Measurements from ENCODE around the gene NTSR1.

NTSR1 gene

DNA sequence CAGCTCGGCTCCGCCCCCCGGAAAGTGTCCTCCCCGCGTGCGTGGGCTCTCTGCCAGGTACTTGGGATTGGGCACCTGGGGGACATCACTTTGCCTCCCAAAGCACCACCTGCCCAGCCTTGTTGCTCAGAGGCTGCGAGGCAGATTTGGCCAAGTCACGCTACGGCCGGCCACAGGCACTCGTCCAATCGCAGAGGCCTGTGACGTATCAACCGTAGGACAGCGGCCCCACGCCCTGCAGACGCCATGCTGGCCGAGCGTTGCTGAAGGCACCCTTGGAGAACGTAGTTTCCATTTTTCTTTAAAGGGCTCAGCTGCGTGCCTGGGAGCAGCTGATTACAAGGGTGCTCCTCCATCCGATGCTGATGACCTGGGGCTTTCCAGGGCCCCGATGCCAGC, 3.1 kb downstream of the NTSR1 start:
- Histone ChIP-seq H3K4me2 (ENCODE audit: low read depth, low read length, poor library complexity, severe bottlenecking) (no peak overlapping the region), H3K36me3 (ENCODE audit: insufficient read depth, low read length) (no peaks in the 10 kb centered on the region), H3K9me2 (replicated peaks; ENCODE audit: low read depth, low read length) (no peaks in the 10 kb centered on the region), H3F3A (ENCODE audit: low read depth) (no peaks in the 10 kb centered on the region), H4K20me1 (ENCODE audit: insufficient read depth, low read length, poor library complexity, severe bottlenecking) (no peaks in the 10 kb centered on the region), H3K4me3 (ENCODE audit: low read length, poor library complexity, severe bottlenecking) (no peak overlapping the region), H3K4me1 (ENCODE audit: insufficient read depth, low read length, poor library complexity, severe bottlenecking) (no peaks in the 10 kb centered on the region), H3K27me3 (ENCODE audit: insufficient read depth, low read length, poor library complexity, severe bottlenecking) (no peaks in the 10 kb centered on the region), H3K79me2 (ENCODE audit: insufficient read depth, low read length) (no peaks in the 10 kb centered on the region), H2AFZ (ENCODE audit: low read length) (no peak overlapping the region), H3K9ac (ENCODE audit: low read depth, low read length, poor library complexity, severe bottlenecking) (no peak overlapping the region), H3K9me3 (ENCODE audit: insufficient read depth, low read depth, low read length) (no peaks in the 10 kb centered on the region)
- TF ChIP-seq EZH2phosphoT487 (IDR thresholded peaks at IDR 0.05; ENCODE audit: borderline replicate concordance) = no peak
- TF ChIP-seq, protein P1, sequence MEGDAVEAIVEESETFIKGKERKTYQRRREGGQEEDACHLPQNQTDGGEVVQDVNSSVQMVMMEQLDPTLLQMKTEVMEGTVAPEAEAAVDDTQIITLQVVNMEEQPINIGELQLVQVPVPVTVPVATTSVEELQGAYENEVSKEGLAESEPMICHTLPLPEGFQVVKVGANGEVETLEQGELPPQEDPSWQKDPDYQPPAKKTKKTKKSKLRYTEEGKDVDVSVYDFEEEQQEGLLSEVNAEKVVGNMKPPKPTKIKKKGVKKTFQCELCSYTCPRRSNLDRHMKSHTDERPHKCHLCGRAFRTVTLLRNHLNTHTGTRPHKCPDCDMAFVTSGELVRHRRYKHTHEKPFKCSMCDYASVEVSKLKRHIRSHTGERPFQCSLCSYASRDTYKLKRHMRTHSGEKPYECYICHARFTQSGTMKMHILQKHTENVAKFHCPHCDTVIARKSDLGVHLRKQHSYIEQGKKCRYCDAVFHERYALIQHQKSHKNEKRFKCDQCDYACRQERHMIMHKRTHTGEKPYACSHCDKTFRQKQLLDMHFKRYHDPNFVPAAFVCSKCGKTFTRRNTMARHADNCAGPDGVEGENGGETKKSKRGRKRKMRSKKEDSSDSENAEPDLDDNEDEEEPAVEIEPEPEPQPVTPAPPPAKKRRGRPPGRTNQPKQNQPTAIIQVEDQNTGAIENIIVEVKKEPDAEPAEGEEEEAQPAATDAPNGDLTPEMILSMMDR (conservative IDR thresholded peaks at IDR 0.05; ENCODE audit: low read length) = no peak

DNA sequence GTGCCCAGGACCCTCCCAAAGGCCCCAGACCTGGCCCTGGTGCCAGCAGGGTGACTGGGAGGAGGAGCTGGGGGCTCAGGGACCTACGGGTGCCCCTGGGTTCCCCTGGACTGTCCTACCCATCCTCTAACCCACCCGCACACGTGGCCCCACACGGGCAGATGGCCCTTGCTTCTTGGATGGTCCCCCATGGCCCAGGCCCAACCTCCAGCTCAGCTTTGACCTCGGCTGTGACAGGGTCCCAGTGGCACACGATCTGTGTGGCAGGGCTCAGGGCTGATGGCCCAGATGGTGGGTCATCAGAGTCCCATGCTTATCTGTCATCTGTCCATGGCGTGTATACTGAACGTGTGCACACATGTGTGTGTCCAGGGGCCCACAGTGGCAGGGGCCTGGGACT, 4.0 kb downstream of the NTSR1 start:
- no peak overlapping the region for H3K9ac ChIP-seq (ENCODE audit: low read depth, low read length, poor library complexity, severe bottlenecking)
- H2AFZ ChIP-seq (ENCODE audit: low read length) = no peak overlapping the region
- no peaks in the 10 kb centered on the region for H4K20me1 ChIP-seq (ENCODE audit: insufficient read depth, low read length, poor library complexity, severe bottlenecking)
- TF ChIP-seq EZH2phosphoT487 (IDR thresholded peaks at IDR 0.05; ENCODE audit: borderline replicate concordance) = no peak
- TF ChIP-seq, protein P1 (conservative IDR thresholded peaks at IDR 0.05; ENCODE audit: low read length) = no peak
- no peaks in the 10 kb centered on the region for H3K36me3 ChIP-seq (ENCODE audit: insufficient read depth, low read length)
- H3K4me3 ChIP-seq (ENCODE audit: low read length, poor library complexity, severe bottlenecking) = no peak overlapping the region
- no peaks in the 10 kb centered on the region for H3K9me2 ChIP-seq (replicated peaks; ENCODE audit: low read depth, low read length)
- H3K27me3 ChIP-seq (ENCODE audit: insufficient read depth, low read length, poor library complexity, severe bottlenecking) = no peaks in the 10 kb centered on the region
- no peaks in the 10 kb centered on the region for H3K9me3 ChIP-seq (ENCODE audit: insufficient read depth, low read depth, low read length)
- H3K4me1 ChIP-seq (ENCODE audit: insufficient read depth, low read length, poor library complexity, severe bottlenecking) = no peaks in the 10 kb centered on the region
- H3K79me2 ChIP-seq (ENCODE audit: insufficient read depth, low read length) = no peaks in the 10 kb centered on the region
- no peaks in the 10 kb centered on the region for H3F3A ChIP-seq (ENCODE audit: low read depth)
- H3K4me2 ChIP-seq (ENCODE audit: low read depth, low read length, poor library complexity, severe bottlenecking) = no peak overlapping the region

DNA sequence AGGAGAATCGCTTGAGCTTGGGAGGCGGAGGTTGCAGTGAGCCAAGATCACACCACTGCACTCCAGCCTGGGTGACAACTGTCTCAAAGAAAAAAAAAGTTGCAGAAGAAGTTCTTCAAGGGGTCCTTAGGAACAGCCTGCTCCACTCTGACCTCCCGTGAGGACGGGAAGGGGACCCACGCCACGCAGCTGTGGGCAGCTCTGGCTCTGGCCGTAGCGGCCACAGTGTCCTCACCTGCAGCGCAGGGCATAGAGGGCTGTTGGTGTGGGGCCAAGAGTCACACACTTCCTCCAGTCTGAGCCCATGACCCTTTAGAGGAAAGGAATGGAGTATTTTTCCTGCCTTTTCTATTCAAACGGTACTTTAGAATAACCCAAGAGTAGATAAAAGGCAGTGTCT, 5.4 kb downstream of the NTSR1 start:
- TF ChIP-seq, protein P1 (conservative IDR thresholded peaks at IDR 0.05; ENCODE audit: low read length) = no peak
- TF ChIP-seq EZH2phosphoT487 (IDR thresholded peaks at IDR 0.05; ENCODE audit: borderline replicate concordance) = no peak
- no peaks in the 10 kb centered on the region for H3K27me3 ChIP-seq (ENCODE audit: insufficient read depth, low read length, poor library complexity, severe bottlenecking)
- H3K4me1 ChIP-seq (ENCODE audit: insufficient read depth, low read length, poor library complexity, severe bottlenecking) = no peaks in the 10 kb centered on the region
- H4K20me1 ChIP-seq (ENCODE audit: insufficient read depth, low read length, poor library complexity, severe bottlenecking) = no peaks in the 10 kb centered on the region
- no peaks in the 10 kb centered on the region for H3K9me2 ChIP-seq (replicated peaks; ENCODE audit: low read depth, low read length)
- no peaks in the 10 kb centered on the region for H3K9me3 ChIP-seq (ENCODE audit: insufficient read depth, low read depth, low read length)
- no peaks in the 10 kb centered on the region for H3K36me3 ChIP-seq (ENCODE audit: insufficient read depth, low read length)
- H3K4me2 ChIP-seq (ENCODE audit: low read depth, low read length, poor library complexity, severe bottlenecking) = no peak overlapping the region
- no peaks in the 10 kb centered on the region for H3F3A ChIP-seq (ENCODE audit: low read depth)
- H3K79me2 ChIP-seq (ENCODE audit: insufficient read depth, low read length) = no peaks in the 10 kb centered on the region
- H2AFZ ChIP-seq (ENCODE audit: low read length) = no peak overlapping the region
- no peak overlapping the region for H3K4me3 ChIP-seq (ENCODE audit: low read length, poor library complexity, severe bottlenecking)
- H3K9ac ChIP-seq (ENCODE audit: low read depth, low read length, poor library complexity, severe bottlenecking) = no peak overlapping the region

All from Loucy (cell line).